SJCRH30 (cell line): ENCODE results near the gene SPACA4. TPM values are rescaled to one million over a fixed set of nuclear protein-coding genes. Genes with fewer than 3 reads are reported as not detected.

ENCODE experiments used
- total RNA-seq: library from RNA; depleted of rRNA; stranded (reverse); fragments of >200 nt; shearing (Covaris generic); gene quantifications from 2 replicates; pipeline ENCODE4 v1.2.3, GENCODE V29; 2014; rRNA removed

The SPACA4 gene
- total RNA-seq, 1 experiment from 2014 or later: not detected

Other genes with a start within 250 kb of the SPACA4 start
- gene TMEM143, start 242.8 kb upstream of the SPACA4 start, total RNA-seq: 2.6 and 2.8 TPM in 2 replicates
- gene SYNGR4, start 242.4 kb upstream of the SPACA4 start, total RNA-seq: not detected in 2 replicates
- gene KDELR1, start 215.2 kb upstream of the SPACA4 start, total RNA-seq: 105 and 119 TPM in 2 replicates
- 0.03 TPM in 1 of 2 replicates, not detected in the other for gene GRIN2D, start 213.1 kb upstream of the SPACA4 start, total RNA-seq
- 40.4 and 44.6 TPM in 2 replicates for gene GRWD1, start 160.8 kb upstream of the SPACA4 start, total RNA-seq
- 0.41 and 0.57 TPM in 2 replicates for gene KCNJ14, start 151.2 kb upstream of the SPACA4 start, total RNA-seq
- 25.0 and 29.0 TPM in 2 replicates for gene CYTH2, start 137.4 kb upstream of the SPACA4 start, total RNA-seq
- gene LMTK3, start 94.9 kb upstream of the SPACA4 start, total RNA-seq: not detected in 2 replicates
- gene SULT2B1, start 54.6 kb upstream of the SPACA4 start, total RNA-seq: 0.26 TPM in 1 of 2 replicates, not detected in the other
- gene FAM83E, start 8.3 kb downstream of the SPACA4 start, total RNA-seq: 1.9 and 3.3 TPM in 2 replicates
- 1,609 and 2,008 TPM in 2 replicates for gene RPL18, start 12.4 kb downstream of the SPACA4 start, total RNA-seq
- gene SPHK2, start 12.8 kb downstream of the SPACA4 start, total RNA-seq: 13.1 and 17.4 TPM in 2 replicates
- gene DBP, start 30.6 kb downstream of the SPACA4 start, total RNA-seq: 23.9 and 24.4 TPM in 2 replicates
- gene CA11, start 39.4 kb downstream of the SPACA4 start, total RNA-seq: 10.7 and 11.8 TPM in 2 replicates
- 151 and 155 TPM in 2 replicates for gene NTN5, start 66.3 kb downstream of the SPACA4 start, total RNA-seq
- 0.08 and 0.30 TPM in 2 replicates for gene FUT2, start 89.2 kb downstream of the SPACA4 start, total RNA-seq
- gene MAMSTR, start 113.0 kb downstream of the SPACA4 start, total RNA-seq: 19.5 and 24.5 TPM in 2 replicates
- 0.99 and 1.5 TPM in 2 replicates for gene RASIP1, start 133.9 kb downstream of the SPACA4 start, total RNA-seq
- not detected in 2 replicates for gene IZUMO1, start 140.2 kb downstream of the SPACA4 start, total RNA-seq
- not detected in 2 replicates for gene FUT1, start 145.9 kb downstream of the SPACA4 start, total RNA-seq
- gene FGF21, start 148.8 kb downstream of the SPACA4 start, total RNA-seq: not detected in 2 replicates
- 31.7 and 36.0 TPM in 2 replicates for gene BCAT2, start 204.3 kb downstream of the SPACA4 start, total RNA-seq
- not detected in 2 replicates for gene HSD17B14, start 229.7 kb downstream of the SPACA4 start, total RNA-seq